GM12878 (cell line): ENCODE data around the gene DBR1. TPM values are rescaled to one million over a fixed set of nuclear protein-coding genes. Genes with fewer than 3 reads are reported as not detected.

ENCODE experiments used
- BCL11A ChIP-seq: IDR thresholded peaks from 2 replicates; pipeline ENCODE4 v1.6.1; 2011; ENCODE audit warnings: low read depth, low read length
- BRCA1 ChIP-seq: IDR thresholded peaks from 2 replicates; pipeline ENCODE4 v1.6.1; 2011; ENCODE audit warnings: low read depth, low read length, improper control_type of control experiment
- IKZF2 ChIP-seq, 2 experiments: fragments of 450-650 bp; IDR thresholded peaks; 2 replicates each; pipeline ENCODE4 v1.6.1; 2017; ENCODE audit warnings: mild to moderate bottlenecking in 2 of 2, moderate library complexity in 2 of 2
- LARP7 ChIP-seq: fragments of 450-650 bp; IDR thresholded peaks from 2 replicates; pipeline ENCODE4 v1.6.1; 2017; ENCODE audit warnings: mild to moderate bottlenecking
- MXI1 ChIP-seq: fragments of 150-350 bp; IDR thresholded peaks from 2 replicates; pipeline ENCODE4 v1.6.1; 2011; ENCODE audit warnings: low read depth, mild to moderate bottlenecking, inconsistent platforms, low read length, improper control_type of control experiment
- PAX5 ChIP-seq: IDR thresholded peaks from 2 replicates; pipeline ENCODE4 v1.6.1; 2011; ENCODE audit warnings: low read depth, low read length, borderline replicate concordance
- RUNX3 ChIP-seq: IDR thresholded peaks from 2 replicates; pipeline ENCODE4 v1.6.1; 2012; ENCODE audit warnings: low read length, inconsistent platforms
- SMAD5 ChIP-seq: IDR thresholded peaks from 2 replicates; pipeline ENCODE4 v1.6.1; 2016; ENCODE audit warnings: antibody characterized with exemption, low read depth
- TARDBP ChIP-seq: IDR thresholded peaks from 2 replicates; pipeline ENCODE4 v1.6.1; 2016; ENCODE audit warnings: borderline replicate concordance
- YY1 ChIP-seq: IDR thresholded peaks from 2 replicates; pipeline ENCODE4 v1.6.1; 2011; ENCODE audit warnings: low read depth, mild to moderate bottlenecking, low read length
- ZSCAN29 ChIP-seq: fragments of 450-650 bp; IDR thresholded peaks from 2 replicates; pipeline ENCODE4 v1.6.1; 2017; ENCODE audit warnings: mild to moderate bottlenecking, moderate library complexity
- polyA plus RNA-seq, 11 experiments: library from polyadenylated mRNA; depleted of rRNA in 4 of 11; unstranded in 6 of 11; stranded (reverse) in 5 of 11; fragments of >200 nt; fragmentation: Nextera tagmentation in 4 of 11; fragmentation: Illumina TruSeq in 1 of 11; extraction: Ambion mirVana in 4 of 11; extraction: Trizol in 1 of 11; gene quantifications; 1 replicate in 1 of 11; 2 replicates in 10 of 11; pipeline versions ENCODE4 v1.2.1 to v1.2.3, GENCODE V29; 2011 to 2016; ENCODE audit warnings: inconsistent platforms in 2 of 11, missing spikeins in 2 of 11, low read depth in 1 of 11
- total RNA-seq, 4 experiments: library from RNA; depleted of rRNA in 3 of 4; stranded (reverse); fragments of >200 nt in 3 of 4; fragmentation: Illumina TruSeq in 1 of 4; extraction: Trizol in 1 of 4; gene quantifications; 2 replicates each; pipeline versions ENCODE4 v1.2.1 to v1.2.3, GENCODE V29; 2013 to 2021
- TF ChIP-seq, protein P1 (sequence below): fragments of 450-650 bp; IDR thresholded peaks from 2 replicates; pipeline ENCODE4 v1.6.1; 2018; ENCODE audit warnings: borderline replicate concordance, mild to moderate bottlenecking; ENCODE audit not compliant: partially characterized antibody
- TF ChIP-seq, protein P2 (sequence below): fragments of 450-650 bp; IDR thresholded peaks from 2 replicates; pipeline ENCODE4 v1.6.1; 2018; ENCODE audit warnings: mild to moderate bottlenecking, low read depth, moderate library complexity; ENCODE audit not compliant: partially characterized antibody
- TF ChIP-seq, protein P3 (sequence below): fragments of 450-650 bp; IDR thresholded peaks from 2 replicates; pipeline ENCODE4 v1.6.1; 2016; ENCODE audit warnings: mild to moderate bottlenecking, moderate library complexity, borderline replicate concordance
- TF ChIP-seq, protein P4 (sequence below): fragments of 450-650 bp; conservative IDR thresholded peaks from 2 replicates; pipeline ENCODE4 v1.6.1; 2017; ENCODE audit warnings: mild to moderate bottlenecking, moderate library complexity
- TF ChIP-seq, protein P5 (sequence below): fragments of 450-650 bp; IDR thresholded peaks from 2 replicates; pipeline ENCODE4 v1.6.1; 2017; ENCODE audit warnings: borderline replicate concordance

Gene DBR1
- total and polyA plus RNA-seq, 10 of the 15 experiments (the other 5 are each of a cell fraction or from before 2014, with no cell fraction given) = 4.1 to 17.3 (median 15.8) TPM

DNA sequence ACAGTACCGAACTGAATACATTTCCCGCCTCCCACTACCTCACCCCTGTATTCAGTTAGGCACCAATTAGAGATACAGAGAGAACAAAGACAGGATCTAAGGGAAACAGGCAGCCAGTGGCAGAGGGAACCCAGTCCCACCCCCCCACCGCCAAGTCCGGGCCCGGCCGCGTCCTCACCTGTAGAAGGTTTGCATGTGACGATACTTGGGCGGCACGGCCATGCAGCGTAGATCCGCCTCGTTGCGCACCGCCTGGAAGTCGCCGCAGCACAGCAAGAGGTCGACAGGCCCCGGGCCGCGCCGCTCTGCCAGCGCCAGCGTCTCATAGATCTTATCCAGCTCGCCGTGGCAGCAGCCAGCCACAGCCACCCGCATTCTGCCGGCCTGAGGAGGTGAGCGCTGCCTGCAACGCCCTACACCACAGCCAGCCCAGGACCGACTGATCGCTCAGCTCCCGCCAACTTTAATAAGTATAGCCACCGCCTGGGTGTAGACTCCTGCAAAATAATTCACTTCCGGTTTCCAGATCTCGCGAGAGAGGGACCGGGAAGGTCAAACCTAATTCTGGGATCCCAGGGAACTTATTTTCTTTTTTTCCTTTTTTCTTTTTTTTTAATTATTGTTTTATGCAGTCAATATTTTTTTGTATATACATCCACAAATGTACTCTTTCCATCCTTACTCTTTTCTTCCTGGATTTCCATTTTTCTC is at the start of gene DBR1 (continued):
- TF ChIP-seq, protein P1, sequence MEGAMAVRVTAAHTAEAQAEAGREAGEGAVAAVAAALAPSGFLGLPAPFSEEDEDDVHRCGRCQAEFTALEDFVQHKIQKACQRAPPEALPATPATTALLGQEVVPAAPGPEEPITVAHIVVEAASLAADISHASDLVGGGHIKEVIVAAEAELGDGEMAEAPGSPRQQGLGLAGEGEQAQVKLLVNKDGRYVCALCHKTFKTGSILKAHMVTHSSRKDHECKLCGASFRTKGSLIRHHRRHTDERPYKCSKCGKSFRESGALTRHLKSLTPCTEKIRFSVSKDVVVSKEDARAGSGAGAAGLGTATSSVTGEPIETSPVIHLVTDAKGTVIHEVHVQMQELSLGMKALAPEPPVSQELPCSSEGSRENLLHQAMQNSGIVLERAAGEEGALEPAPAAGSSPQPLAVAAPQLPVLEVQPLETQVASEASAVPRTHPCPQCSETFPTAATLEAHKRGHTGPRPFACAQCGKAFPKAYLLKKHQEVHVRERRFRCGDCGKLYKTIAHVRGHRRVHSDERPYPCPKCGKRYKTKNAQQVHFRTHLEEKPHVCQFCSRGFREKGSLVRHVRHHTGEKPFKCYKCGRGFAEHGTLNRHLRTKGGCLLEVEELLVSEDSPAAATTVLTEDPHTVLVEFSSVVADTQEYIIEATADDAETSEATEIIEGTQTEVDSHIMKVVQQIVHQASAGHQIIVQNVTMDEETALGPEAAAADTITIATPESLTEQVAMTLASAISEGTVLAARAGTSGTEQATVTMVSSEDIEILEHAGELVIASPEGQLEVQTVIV = peak; percentile 42
- TF ChIP-seq SMAD5 = peak; percentile 59; the same call in 1 of the 2 replicates
- TF ChIP-seq, protein P2, sequence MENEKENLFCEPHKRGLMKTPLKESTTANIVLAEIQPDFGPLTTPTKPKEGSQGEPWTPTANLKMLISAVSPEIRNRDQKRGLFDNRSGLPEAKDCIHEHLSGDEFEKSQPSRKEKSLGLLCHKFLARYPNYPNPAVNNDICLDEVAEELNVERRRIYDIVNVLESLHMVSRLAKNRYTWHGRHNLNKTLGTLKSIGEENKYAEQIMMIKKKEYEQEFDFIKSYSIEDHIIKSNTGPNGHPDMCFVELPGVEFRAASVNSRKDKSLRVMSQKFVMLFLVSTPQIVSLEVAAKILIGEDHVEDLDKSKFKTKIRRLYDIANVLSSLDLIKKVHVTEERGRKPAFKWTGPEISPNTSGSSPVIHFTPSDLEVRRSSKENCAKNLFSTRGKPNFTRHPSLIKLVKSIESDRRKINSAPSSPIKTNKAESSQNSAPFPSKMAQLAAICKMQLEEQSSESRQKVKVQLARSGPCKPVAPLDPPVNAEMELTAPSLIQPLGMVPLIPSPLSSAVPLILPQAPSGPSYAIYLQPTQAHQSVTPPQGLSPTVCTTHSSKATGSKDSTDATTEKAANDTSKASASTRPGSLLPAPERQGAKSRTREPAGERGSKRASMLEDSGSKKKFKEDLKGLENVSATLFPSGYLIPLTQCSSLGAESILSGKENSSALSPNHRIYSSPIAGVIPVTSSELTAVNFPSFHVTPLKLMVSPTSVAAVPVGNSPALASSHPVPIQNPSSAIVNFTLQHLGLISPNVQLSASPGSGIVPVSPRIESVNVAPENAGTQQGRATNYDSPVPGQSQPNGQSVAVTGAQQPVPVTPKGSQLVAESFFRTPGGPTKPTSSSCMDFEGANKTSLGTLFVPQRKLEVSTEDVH = peak; percentile 78
- no peak for TF ChIP-seq TARDBP
- TF ChIP-seq LARP7 = peak; percentile 77
- TF ChIP-seq BRCA1 = peak; percentile 91
- no peak for TF ChIP-seq BCL11A
- peak; percentile 52; the same call in 1 of the 2 replicates for TF ChIP-seq PAX5
- TF ChIP-seq, protein P3, sequence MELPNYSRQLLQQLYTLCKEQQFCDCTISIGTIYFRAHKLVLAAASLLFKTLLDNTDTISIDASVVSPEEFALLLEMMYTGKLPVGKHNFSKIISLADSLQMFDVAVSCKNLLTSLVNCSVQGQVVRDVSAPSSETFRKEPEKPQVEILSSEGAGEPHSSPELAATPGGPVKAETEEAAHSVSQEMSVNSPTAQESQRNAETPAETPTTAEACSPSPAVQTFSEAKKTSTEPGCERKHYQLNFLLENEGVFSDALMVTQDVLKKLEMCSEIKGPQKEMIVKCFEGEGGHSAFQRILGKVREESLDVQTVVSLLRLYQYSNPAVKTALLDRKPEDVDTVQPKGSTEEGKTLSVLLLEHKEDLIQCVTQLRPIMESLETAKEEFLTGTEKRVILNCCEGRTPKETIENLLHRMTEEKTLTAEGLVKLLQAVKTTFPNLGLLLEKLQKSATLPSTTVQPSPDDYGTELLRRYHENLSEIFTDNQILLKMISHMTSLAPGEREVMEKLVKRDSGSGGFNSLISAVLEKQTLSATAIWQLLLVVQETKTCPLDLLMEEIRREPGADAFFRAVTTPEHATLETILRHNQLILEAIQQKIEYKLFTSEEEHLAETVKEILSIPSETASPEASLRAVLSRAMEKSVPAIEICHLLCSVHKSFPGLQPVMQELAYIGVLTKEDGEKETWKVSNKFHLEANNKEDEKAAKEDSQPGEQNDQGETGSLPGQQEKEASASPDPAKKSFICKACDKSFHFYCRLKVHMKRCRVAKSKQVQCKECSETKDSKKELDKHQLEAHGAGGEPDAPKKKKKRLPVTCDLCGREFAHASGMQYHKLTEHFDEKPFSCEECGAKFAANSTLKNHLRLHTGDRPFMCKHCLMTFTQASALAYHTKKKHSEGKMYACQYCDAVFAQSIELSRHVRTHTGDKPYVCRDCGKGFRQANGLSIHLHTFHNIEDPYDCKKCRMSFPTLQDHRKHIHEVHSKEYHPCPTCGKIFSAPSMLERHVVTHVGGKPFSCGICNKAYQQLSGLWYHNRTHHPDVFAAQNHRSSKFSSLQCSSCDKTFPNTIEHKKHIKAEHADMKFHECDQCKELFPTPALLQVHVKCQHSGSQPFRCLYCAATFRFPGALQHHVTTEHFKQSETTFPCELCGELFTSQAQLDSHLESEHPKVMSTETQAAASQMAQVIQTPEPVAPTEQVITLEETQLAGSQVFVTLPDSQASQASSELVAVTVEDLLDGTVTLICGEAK = peak; percentile 84; the same call in 1 of the 2 replicates
- peak; percentile 21 to 41; a peak in 2 of 4 replicates for TF ChIP-seq IKZF2 (IDR thresholded peaks at IDR 0.05)
- peak; percentile 34; the same call in 1 of the 2 replicates for TF ChIP-seq MXI1
- TF ChIP-seq, protein P4, sequence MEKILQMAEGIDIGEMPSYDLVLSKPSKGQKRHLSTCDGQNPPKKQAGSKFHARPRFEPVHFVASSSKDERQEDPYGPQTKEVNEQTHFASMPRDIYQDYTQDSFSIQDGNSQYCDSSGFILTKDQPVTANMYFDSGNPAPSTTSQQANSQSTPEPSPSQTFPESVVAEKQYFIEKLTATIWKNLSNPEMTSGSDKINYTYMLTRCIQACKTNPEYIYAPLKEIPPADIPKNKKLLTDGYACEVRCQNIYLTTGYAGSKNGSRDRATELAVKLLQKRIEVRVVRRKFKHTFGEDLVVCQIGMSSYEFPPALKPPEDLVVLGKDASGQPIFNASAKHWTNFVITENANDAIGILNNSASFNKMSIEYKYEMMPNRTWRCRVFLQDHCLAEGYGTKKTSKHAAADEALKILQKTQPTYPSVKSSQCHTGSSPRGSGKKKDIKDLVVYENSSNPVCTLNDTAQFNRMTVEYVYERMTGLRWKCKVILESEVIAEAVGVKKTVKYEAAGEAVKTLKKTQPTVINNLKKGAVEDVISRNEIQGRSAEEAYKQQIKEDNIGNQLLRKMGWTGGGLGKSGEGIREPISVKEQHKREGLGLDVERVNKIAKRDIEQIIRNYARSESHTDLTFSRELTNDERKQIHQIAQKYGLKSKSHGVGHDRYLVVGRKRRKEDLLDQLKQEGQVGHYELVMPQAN = peak; percentile 71
- peak; percentile 38; the same call in 1 of the 2 replicates for TF ChIP-seq RUNX3
- peak; percentile 85; the same call in 1 of the 2 replicates for TF ChIP-seq ZSCAN29
- TF ChIP-seq, protein P5, sequence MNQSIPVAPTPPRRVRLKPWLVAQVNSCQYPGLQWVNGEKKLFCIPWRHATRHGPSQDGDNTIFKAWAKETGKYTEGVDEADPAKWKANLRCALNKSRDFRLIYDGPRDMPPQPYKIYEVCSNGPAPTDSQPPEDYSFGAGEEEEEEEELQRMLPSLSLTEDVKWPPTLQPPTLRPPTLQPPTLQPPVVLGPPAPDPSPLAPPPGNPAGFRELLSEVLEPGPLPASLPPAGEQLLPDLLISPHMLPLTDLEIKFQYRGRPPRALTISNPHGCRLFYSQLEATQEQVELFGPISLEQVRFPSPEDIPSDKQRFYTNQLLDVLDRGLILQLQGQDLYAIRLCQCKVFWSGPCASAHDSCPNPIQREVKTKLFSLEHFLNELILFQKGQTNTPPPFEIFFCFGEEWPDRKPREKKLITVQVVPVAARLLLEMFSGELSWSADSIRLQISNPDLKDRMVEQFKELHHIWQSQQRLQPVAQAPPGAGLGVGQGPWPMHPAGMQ = peak; percentile 83
- TF ChIP-seq YY1 = peak; percentile 80
